Measurements from ENCODE around the gene APBA2. TPM values are rescaled to one million over a fixed set of nuclear protein-coding genes. Genes with fewer than 3 reads are reported as not detected.
A peak's percentile ranks its signal among the peaks of the same experiment; 100 is the strongest.

APBA2 gene
- total RNA-seq, 2 donors from 2014 or later = 11.8 to 16.4 TPM

- Mint-ChIP-seq H3K27ac (no peak overlapping the region), H3K36me3 (no peaks in the 10 kb centered on the region), H3K9me3 (no peaks in the 10 kb centered on the region)
- DNase-seq (ENCODE audit: low spot score in 2 of 2) (no peak), ATAC-seq (peak in 1 of 2 donors; percentile 30)
Observed at GRCh38 chr15:28873585-28874190, 12.1 kb upstream of the APBA2 start.

DNA sequence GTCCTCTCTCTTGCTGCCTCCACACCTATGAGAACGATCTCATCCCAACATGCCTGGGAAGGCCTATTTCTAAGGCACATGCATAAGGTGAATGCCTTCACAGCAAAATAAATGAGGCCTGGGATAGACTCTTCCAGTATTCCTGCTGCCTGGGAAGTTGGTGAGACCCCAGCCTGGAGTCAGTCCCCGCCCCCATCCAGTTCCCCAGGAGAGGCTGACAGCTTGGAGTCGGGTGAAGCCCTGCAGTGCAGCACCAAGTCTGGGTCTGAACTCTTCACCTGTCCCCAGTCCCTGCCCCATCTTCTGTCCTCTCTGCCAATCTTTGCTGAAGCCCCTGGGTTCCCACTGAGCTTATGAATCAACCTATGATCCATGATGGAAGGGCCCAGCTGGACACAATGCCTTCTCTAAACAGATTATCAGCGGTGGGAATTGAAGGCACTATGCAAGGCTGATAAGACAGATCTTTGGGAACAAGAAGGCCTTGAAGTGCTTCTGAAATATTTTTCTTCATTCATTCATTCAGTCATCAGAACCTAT is 10.2 kb upstream of the APBA2 start:
- DNase-seq (ENCODE audit: low spot score in 2 of 2) (no peak), ATAC-seq (no peak)
- no peaks in the 10 kb centered on the region for H3K36me3 Mint-ChIP-seq
- H3K9me3 Mint-ChIP-seq = no peaks in the 10 kb centered on the region
- no peak overlapping the region for H3K27ac Mint-ChIP-seq

- no peak overlapping the region for H3K27ac Mint-ChIP-seq
- ATAC-seq = peak in 1 of 2 donors; percentile 20
- no peak for DNase-seq (ENCODE audit: low spot score in 2 of 2)
- H3K36me3 Mint-ChIP-seq = no peaks in the 10 kb centered on the region
- no peaks in the 10 kb centered on the region for H3K9me3 Mint-ChIP-seq
Observed at GRCh38 chr15:28876131-28876844, 9.5 kb upstream of the APBA2 start.

DNA sequence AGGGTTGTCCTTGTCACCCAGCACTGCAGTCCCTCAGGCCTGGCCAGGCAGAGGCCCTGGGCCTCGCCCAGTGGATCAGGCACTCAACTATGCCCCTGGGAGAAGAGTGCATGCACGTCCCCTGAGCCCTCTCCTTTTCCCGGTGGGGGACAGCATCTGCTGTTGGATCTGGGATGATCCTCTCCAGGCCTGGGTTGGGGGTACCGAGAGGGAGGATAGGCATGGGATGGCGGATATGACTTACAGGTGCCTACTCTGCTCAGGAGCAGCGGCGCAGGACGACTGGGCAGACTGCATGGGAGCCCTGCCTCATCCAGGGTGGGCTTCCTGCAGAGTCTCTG is 9.0 kb upstream of the APBA2 start:
- Mint-ChIP-seq H3K27ac (no peak overlapping the region), H3K36me3 (no peaks in the 10 kb centered on the region), H3K9me3 (no peaks in the 10 kb centered on the region)
- ATAC-seq (no peak), DNase-seq (ENCODE audit: low spot score in 2 of 2) (no peak)

DNA sequence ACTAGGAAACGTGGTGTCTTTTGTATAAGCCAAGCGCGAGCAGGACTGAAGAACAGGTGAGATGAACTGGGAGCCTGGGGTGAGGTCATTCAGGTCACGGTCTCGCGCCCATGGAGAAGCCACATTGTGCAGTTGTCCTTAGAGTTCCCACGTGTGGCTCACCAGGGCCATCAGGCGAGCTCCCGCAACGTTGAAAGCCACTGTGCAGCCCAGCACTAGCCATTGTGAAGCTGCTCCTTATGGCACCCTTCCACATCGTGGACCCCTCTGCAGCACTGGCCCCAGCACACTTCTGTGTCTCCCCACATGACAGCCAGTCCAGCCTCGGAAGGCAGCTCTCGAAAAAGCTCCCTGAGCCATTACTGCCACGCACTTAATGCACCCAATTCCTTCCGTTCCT is 7.6 kb upstream of the APBA2 start:
- no peak for ATAC-seq
- no peaks in the 10 kb centered on the region for H3K9me3 Mint-ChIP-seq
- no peaks in the 10 kb centered on the region for H3K36me3 Mint-ChIP-seq
- DNase-seq (ENCODE audit: low spot score in 2 of 2) = no peak
- H3K27ac Mint-ChIP-seq = no peak overlapping the region

- no peak overlapping the region for H3K27ac Mint-ChIP-seq
- DNase-seq (ENCODE audit: low spot score in 2 of 2) (no peak), ATAC-seq (no peak)
- H3K36me3 Mint-ChIP-seq = no peaks in the 10 kb centered on the region
- no peaks in the 10 kb centered on the region for H3K9me3 Mint-ChIP-seq
Observed at GRCh38 chr15:28879551-28879950, 6.2 kb upstream of the APBA2 start.

DNA sequence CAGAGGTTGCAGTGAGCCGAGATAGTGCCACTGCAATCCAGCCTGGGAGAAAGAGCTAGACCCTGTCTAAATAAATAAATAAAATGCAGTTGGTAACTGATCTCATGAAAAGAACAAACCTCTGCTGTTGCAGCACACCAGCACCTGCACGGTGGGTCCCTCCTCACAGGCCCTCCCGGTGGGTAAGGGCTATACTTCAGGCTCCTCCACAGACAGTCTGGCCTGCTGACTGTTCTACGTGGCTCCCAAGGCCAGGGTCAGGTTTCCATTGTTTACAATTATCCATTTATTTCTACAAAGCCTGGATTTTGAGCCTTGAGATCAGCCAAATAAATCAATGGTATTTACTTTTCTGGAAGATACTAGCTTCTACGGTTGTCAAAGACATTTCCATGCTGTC is 5.1 kb upstream of the APBA2 start:
- Mint-ChIP-seq H3K9me3 (no peaks in the 10 kb centered on the region), H3K36me3 (no peaks in the 10 kb centered on the region), H3K27ac (no peak overlapping the region)
- no peak for DNase-seq (ENCODE audit: low spot score in 2 of 2)
- ATAC-seq = no peak

GRCh38 chr15:28881170-28881569 is 4.6 kb upstream of the APBA2 start:
- H3K27ac Mint-ChIP-seq = no peak overlapping the region
- H3K9me3 Mint-ChIP-seq = no peaks in the 10 kb centered on the region
- H3K36me3 Mint-ChIP-seq = no peaks in the 10 kb centered on the region
- no peak for ATAC-seq
- no peak for DNase-seq (ENCODE audit: low spot score in 2 of 2)

GRCh38 chr15:28881600-28881999 is 4.2 kb upstream of the APBA2 start:
- Mint-ChIP-seq H3K9me3 (no peaks in the 10 kb centered on the region), H3K36me3 (no peaks in the 10 kb centered on the region), H3K27ac (no peak overlapping the region)
- ATAC-seq (no peak), DNase-seq (ENCODE audit: low spot score in 2 of 2) (no peak)

DNA sequence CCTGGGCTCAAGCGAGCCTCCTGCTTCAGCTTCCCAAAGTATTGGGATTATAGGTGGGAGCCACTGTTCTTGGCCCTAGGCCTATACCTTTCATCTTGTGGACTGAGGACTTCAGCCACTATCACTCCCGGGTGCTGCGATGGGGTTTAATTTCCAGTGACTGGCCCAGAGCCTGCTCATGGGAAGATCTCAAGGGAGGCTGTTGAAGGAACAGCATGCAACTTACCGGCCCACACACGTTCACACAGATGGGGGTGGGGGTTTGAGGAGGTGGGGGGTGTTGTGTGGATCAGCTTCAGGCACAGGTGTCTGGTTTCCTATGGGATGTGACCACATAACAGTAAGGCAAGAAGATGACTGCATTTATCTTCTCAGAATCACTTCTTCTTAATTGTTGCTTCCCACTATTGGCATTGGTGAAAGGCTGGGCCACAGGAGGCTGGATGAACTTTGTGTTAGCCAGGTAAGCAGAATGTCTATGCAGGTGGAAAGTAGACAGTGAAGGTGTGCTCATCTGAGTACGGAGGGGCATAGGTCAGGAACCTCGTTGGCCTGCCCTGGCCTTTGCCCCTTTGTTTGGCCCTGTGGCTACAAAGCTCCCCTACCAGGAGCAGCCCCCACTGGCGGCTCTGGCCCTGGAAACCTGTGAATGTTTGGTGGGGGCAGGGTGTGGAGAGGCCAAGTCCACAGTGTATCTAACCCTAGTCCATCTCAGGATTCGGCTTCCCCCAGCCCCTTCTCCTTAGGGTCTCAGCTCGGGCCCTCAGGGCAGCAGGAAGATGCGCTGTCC is 1.4 kb upstream of the APBA2 start:
- H3K9me3 Mint-ChIP-seq = no peaks in the 10 kb centered on the region
- H3K27ac Mint-ChIP-seq = no peak overlapping the region
- H3K36me3 Mint-ChIP-seq = no peaks in the 10 kb centered on the region
- DNase-seq (ENCODE audit: low spot score in 2 of 2) (no peak), ATAC-seq (no peak)

DNA sequence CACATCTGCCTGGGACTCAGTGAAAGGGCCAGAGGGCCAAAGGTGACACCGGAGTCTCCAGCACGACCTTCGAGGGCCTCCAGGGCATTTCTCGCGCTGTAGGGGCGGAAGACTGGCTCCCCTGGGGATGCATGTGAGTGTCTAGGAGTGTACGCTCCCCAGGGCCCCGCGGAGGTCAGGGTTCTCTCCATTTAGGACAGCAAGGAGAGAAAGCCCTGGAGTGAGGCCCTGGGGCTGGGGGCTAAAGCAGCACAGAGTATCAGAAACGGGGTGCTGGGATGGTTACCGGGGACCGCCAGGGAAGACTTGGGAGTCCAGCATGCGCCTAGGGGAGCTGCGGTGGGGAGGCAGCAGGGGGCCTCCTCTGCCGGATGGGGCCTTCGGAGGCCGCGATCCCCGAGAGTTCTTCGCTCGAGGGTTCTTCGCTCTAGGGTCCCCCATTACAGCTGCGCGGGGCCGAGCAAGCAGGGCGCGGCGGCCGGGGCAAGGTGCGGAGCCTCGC is 595 bp upstream of the APBA2 start:
- ATAC-seq (peak in 1 of 2 donors; percentile 13), DNase-seq (ENCODE audit: low spot score in 2 of 2) (no peak)
- peak overlapping the region; percentile 54 to 55 for H3K27ac Mint-ChIP-seq
- no peaks in the 10 kb centered on the region for H3K36me3 Mint-ChIP-seq
- no peaks in the 10 kb centered on the region for H3K9me3 Mint-ChIP-seq

DNA sequence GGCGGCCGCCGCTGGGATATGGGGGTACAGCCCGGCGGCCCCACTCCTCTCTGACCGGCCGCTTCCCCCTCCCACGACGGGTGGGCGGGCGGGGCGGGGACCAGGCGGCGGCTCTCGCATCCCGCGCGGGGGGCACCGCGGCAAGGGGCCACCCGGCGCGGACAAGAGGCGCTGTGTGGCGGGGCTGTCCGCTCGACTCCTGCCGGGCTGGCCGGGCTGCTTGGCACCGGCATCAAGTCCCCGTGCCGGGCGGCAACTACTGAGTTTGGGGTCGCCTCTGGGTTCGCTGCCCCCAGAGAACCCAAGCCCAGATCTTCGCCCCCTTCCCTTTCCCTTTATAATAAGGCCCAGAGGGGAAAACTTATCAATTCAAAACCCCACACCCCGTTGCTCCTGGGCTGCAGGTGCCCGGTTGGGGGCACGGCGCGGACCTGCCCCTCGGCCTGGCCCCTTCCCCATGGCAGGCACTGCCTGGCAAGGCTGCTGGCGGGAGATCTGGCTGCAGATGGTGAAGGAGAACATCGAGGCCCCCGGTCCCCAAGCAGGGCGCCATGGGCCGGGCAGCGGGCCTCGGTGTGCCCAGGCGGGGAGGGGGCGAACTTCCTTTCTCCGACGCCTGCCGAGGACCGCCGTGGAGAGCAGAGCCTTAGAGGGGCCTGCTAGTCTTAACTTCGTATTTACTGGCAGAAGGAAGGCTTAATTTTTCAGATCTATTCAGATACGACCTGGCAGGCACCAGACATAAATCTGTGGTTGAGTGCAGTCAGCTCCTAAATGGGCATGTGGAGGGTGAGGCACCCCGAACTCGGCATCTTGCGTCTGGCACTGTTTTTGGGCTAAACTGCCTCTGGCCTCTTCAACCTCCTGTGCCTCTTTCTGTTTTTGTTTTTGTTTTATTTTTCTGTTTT is 911 bp downstream of the APBA2 start:
- Mint-ChIP-seq H3K9me3 (no peaks in the 10 kb centered on the region), H3K36me3 (no peaks in the 10 kb centered on the region), H3K27ac (peak overlapping the region; percentile 40 to 58)
- ATAC-seq (no peak), DNase-seq (ENCODE audit: low spot score in 2 of 2) (no peak)

- no peak for DNase-seq (ENCODE audit: low spot score in 2 of 2)
- Mint-ChIP-seq H3K9me3 (no peaks in the 10 kb centered on the region), H3K36me3 (no peaks in the 10 kb centered on the region), H3K27ac (peak overlapping the region; percentile 40 to 58)
- ATAC-seq = no peak
Observed at GRCh38 chr15:28887339-28888174, 1.8 kb downstream of the APBA2 start.

- Mint-ChIP-seq H3K9me3 (no peaks in the 10 kb centered on the region), H3K27ac (no peak overlapping the region), H3K36me3 (no peaks in the 10 kb centered on the region)
- DNase-seq (ENCODE audit: low spot score in 2 of 2) (no peak), ATAC-seq (no peak)
Observed at GRCh38 chr15:28888302-28888894, 2.6 kb downstream of the APBA2 start.

DNA sequence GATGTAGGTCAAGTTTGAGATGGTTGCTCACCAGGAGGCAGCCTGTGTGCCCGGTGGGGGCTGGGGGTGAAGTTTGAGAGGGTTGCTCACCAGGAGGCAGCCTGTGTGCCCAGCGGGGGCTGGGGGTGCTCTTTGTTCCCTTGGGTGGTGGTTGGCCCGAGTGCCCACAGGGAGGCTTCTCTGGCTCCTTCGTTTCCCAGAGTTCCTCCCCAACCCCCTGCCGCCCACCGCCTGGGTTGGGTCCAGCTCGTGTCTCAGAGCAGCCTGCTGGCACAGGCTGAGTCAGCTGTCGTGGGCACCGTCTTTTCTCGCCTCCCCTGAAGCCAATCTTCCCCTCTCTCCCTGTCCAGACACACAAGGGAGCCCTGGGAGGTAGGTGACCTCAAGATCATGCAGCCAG is 3.1 kb downstream of the APBA2 start:
- DNase-seq (ENCODE audit: low spot score in 2 of 2) (no peak), ATAC-seq (no peak)
- H3K27ac Mint-ChIP-seq = no peak overlapping the region

More for the DNA sequence above, 3.1 kb downstream of the APBA2 start:
- no peaks in the 10 kb centered on the region for H3K9me3 Mint-ChIP-seq
- no peaks in the 10 kb centered on the region for H3K36me3 Mint-ChIP-seq

All from activated naive CD4-positive, alpha-beta T cell treated with anti-CD3 and anti-CD28 coated beads, Interleukin-2, amount 50 U/mL, for 72 hours (primary cell).